ACHN (cell line): ENCODE measurements around the gene TAAR1.
"Not testable (repeated sequence)": the region's sequence is repeated elsewhere in the genome, so short reads cannot be mapped to it uniquely, and the experiment has no call there.

Source experiments
- DNase-seq: peaks from one replicate; pipeline ENCODE4 v3.0.0-alpha.2; 2015
- in situ Hi-C: cut with HindIII; loops from 2 replicates; pipeline ENCODE4 v1.10.0; 2017; ENCODE audit warnings: low sequenced_read_pairs, low pct_ligation_motif_present, low pct_unique_long_range_greater_than_20kb

Gene TAAR1

GRCh38 chr6:132612449-132613108 is 46.4 kb downstream of the TAAR1 start:
- in situ Hi-C loops: no loop called here
- DNase-seq: no peak

GRCh38 chr6:132611616-132612015 is 47.4 kb downstream of the TAAR1 start:
- DNase-seq: no peak
- in situ Hi-C loops: no loop called here

GRCh38 chr6:132607544-132608233 is 51.3 kb downstream of the TAAR1 start:
- DNase-seq: peak; percentile 48
- in situ Hi-C loops: no loop called here

- no peak for DNase-seq
- in situ Hi-C loops: no loop called here
Observed at GRCh38 chr6:132604635-132605152, 54.3 kb downstream of the TAAR1 start.

- not testable (repeated sequence) for DNase-seq
Observed at GRCh38 chr6:132600900-132601299, 58.1 kb downstream of the TAAR1 start.

GRCh38 chr6:132598473-132598872 is 60.5 kb downstream of the TAAR1 start:
- in situ Hi-C loops: no loop called here
- peak; percentile 41 for DNase-seq

More at GRCh38 chr6:132600900-132601299, 58.1 kb downstream of the TAAR1 start:
- in situ Hi-C loops: not testable (repeated sequence)

GRCh38 chr6:132596201-132596600 is 62.8 kb downstream of the TAAR1 start:
- DNase-seq: no peak
- in situ Hi-C loops: no loop called here
